Psoas muscle (tissue), 8 donors: ENCODE measurements around the gene ASB2. TPM values are rescaled to one million over a fixed set of nuclear protein-coding genes. Genes with fewer than 3 reads are reported as not detected.

Experiments used
- ATAC-seq, 4 donors: fragments of 200-7000 bp; cut with Tn5 transposase; one replicate each; pipeline ENCODE4 v1.9.1; 2020; ENCODE audit warnings: moderate library complexity in 3 of 4, mild to moderate bottlenecking in 2 of 4
- DNase-seq, 2 donors: peaks; one replicate each; pipeline ENCODE4 v3.0.0-alpha.2; 2020
- H3K27ac ChIP-seq: fragments of 200-600 bp; one replicate; pipeline ENCODE4 v1.8.0; 2022
- H3K27me3 ChIP-seq, 3 donors: fragments of 200-600 bp in 1 of 3; one replicate each; pipeline versions ENCODE4 v1.6.1 to v1.8.0; 2013 to 2022; ENCODE audit warnings: low read length in 2 of 3, mild to moderate bottlenecking in 2 of 3, moderate library complexity in 1 of 3; ENCODE audit not compliant: insufficient read depth in 3 of 3
- H3K36me3 ChIP-seq, 2 donors: fragments of 200-600 bp in 1 of 2; one replicate each; pipeline versions ENCODE4 v1.6.1 to v1.8.0; 2013 to 2022; ENCODE audit warnings: low read depth in 1 of 2, mild to moderate bottlenecking in 1 of 2, moderate library complexity in 1 of 2; ENCODE audit not compliant: insufficient read depth in 1 of 2
- H3K4me1 ChIP-seq: fragments of 200-600 bp; one replicate; pipeline ENCODE4 v1.8.0; 2022
- H3K4me3 ChIP-seq: fragments of 200-600 bp; one replicate; pipeline ENCODE4 v1.8.0; 2022; ENCODE audit warnings: mild to moderate bottlenecking
- H3K9me3 ChIP-seq: fragments of 200-600 bp; one replicate; pipeline ENCODE4 v1.8.0; 2022
- WGBS, 3 donors: extraction: QIAGEN DNeasy Blood & Tissue Kit; methylation state at CpG; one replicate each; pipeline versions ENCODE4 v1.1.6 to v1.1.7; 2013; 5-methylcytosine and 5-hydroxymethylcytosine counted together
- intact Hi-C, 2 donors: fragments of 100-400 bp; cut with DNase I; formaldehyde crosslinking; loops; one replicate each; pipeline versions ENCODE4 v1.11.0 to v1.14.2; 2022
- polyA plus RNA-seq, 3 donors: library from polyadenylated mRNA; stranded (reverse); fragments of 200-250 nt; gene quantifications; one replicate each; pipeline ENCODE4 v1.2.3, GENCODE V29; 2013
- total RNA-seq, 4 donors: library from RNA; stranded (reverse); fragmentation: NEBNext Ultra II Directional in 2 of 4; extraction: Animal tissue kit (Norgen Biotek cat#: 25700) in 2 of 4; gene quantifications; one replicate each; pipeline versions ENCODE4 v1.2.1 to v1.2.4, GENCODE V29; 2021 to 2023
- TF ChIP-seq, protein P1 (sequence below): fragments of 200-600 bp; IDR thresholded peaks from one replicate; pipeline ENCODE4 v1.8.0; 2022; ENCODE audit warnings: antibody characterized with exemption
- donor health status: healthy with polysubstance abuse.
- donor health status: DM: no; HTN: no; CAD: no; lungs with moderate emphysema.
- donor health status: Bipolar disorder and iron deficiency.
- donor health status: healthy.
- donor health status: DM: yes; HTN: yes; CAD: no.
- donor health status: DM: no; HTN: no; CAD: no.
- donor health status: DM: no; HTN: no; CAD: no.
- donor health status: DM: yes; HTN: yes; CAD: no.

The ASB2 gene
- total and polyA plus RNA-seq, 7 donors, result 41.2 to 460 (median 230) TPM

DNA sequence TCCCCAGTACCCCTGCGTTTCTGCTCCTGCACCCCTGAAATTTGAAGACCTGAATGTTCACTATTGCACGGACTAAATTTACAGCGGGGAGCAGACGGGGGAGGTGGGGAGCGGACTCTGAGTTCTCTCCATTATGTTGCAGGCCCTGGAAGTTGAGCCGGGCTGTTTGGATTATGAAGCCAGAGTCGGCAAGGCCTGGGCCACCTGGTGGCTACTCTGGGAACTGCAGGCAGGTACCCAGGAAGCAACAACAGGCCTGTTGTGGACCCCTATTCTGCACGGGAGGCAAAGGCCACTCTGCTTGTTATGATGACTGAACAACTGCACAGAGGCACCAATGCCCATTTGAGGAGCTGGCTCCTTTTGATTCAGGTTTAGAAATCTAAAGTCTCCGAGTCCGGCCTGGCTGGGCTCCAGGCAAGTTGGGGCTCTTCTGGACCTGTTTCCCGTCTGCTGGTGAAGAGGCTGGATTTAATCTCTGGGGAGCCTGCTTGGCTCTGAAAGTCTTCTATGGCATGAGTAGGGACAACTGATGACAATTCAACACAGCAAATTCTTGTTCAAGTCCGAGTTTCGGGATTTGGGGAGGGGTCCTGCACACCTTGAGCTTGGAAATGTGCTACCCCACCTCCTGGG lies 83.3 kb downstream of the ASB2 start:
- peaks cover 0 to 1% (median 0%) of the 10 kb centered on the region in 3 donors for H3K27me3 ChIP-seq
- no peak overlapping the region for H3K27ac ChIP-seq
- TF ChIP-seq, protein P1, sequence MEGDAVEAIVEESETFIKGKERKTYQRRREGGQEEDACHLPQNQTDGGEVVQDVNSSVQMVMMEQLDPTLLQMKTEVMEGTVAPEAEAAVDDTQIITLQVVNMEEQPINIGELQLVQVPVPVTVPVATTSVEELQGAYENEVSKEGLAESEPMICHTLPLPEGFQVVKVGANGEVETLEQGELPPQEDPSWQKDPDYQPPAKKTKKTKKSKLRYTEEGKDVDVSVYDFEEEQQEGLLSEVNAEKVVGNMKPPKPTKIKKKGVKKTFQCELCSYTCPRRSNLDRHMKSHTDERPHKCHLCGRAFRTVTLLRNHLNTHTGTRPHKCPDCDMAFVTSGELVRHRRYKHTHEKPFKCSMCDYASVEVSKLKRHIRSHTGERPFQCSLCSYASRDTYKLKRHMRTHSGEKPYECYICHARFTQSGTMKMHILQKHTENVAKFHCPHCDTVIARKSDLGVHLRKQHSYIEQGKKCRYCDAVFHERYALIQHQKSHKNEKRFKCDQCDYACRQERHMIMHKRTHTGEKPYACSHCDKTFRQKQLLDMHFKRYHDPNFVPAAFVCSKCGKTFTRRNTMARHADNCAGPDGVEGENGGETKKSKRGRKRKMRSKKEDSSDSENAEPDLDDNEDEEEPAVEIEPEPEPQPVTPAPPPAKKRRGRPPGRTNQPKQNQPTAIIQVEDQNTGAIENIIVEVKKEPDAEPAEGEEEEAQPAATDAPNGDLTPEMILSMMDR, result peak; percentile 99
- intact Hi-C loops, result loop anchor here (2.0 kb wide), 1 partner anchor 238 kb away; no protein-coding TSS in a partner anchor
- no peaks in the 10 kb centered on the region for H3K4me1 ChIP-seq
- WGBS, 3 donors, result 25 to 29% (median 27%) methylated on average over 13 of the region's 13 CpGs
- DNase-seq (peak; percentile 76 to 82), ATAC-seq (peak; percentile 69 to 83 (median 76))
- no peak overlapping the region for H3K4me3 ChIP-seq
- no peaks in the 10 kb centered on the region for H3K9me3 ChIP-seq
- H3K36me3 ChIP-seq, result no peaks in the 10 kb centered on the region

DNA sequence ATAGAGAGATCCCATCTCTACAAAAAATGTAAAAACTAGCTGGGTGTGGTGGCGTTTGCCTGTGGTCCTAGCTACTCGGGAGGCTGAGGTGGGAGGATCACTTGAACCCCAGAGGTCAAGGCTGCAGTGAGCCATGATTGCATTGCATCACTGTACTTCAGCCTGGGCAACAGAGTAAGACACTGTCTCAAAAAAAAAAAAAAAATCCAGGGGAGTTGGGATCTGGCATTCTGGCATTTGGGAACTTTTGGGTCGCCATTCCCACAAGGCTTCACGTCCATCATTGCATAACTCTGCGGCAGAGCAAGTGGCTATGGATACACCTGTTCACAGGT lies 83.9 kb downstream of the ASB2 start:
- no peak overlapping the region for H3K4me3 ChIP-seq
- TF ChIP-seq, protein P1, result no peak
- intact Hi-C loops, result loop anchor here (2.0 kb wide), 1 partner anchor 238 kb away; no protein-coding TSS in a partner anchor
- 59 to 76% (median 68%) methylated on average over 5 of the region's 5 CpGs for WGBS, 3 donors
- H3K27ac ChIP-seq, result no peak overlapping the region
- H3K4me1 ChIP-seq, result no peaks in the 10 kb centered on the region
- no peak for DNase-seq
- H3K27me3 ChIP-seq, result peaks cover 0 to 3% (median 0%) of the 10 kb centered on the region in 3 donors
- H3K9me3 ChIP-seq, result no peaks in the 10 kb centered on the region
- no peak for ATAC-seq
- no peaks in the 10 kb centered on the region for H3K36me3 ChIP-seq

DNA sequence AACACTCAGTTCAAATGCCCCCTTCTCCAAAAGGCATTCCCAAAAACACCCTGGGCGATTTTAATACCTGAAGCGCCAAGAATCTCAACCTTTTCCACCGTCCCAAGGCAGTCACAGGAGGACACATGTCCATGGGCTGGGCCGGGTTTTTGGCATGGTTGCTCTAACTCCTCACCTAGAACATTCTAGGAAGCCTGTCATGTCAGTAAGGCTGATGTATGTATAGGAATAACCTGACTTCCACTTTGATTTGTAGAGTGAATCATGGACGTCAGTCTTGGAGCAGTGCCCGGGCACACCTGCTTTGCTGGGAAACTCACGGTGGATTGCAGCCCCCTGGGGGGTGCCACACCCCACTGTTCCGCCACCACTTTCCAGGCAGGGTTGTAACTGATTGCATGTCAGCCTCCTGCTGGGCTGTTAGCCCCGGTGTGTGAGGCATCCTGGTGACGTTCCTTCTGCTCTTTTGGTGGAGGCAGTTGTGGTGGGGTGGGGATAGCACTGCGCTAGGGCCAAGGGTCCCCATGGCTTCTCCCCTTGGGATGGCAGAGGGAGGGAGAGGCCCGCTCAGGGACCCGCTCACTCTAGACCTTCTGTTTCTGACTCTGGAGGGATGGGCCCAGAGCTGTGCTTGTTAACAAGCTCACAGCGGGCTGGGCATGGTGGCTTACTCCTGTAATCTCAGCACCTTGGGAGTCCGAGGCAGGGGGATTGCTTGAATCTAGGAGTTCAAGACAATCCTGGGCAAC lies 84.4 kb downstream of the ASB2 start:
- TF ChIP-seq, protein P1, result no peak
- intact Hi-C loops, result loop anchor here (2.0 kb wide), 1 partner anchor 237 kb away; no protein-coding TSS in a partner anchor
- Histone ChIP-seq H3K27ac (no peak overlapping the region), H3K27me3 (peaks cover 0 to 3% (median 0%) of the 10 kb centered on the region in 3 donors), H3K36me3 (no peaks in the 10 kb centered on the region), H3K4me1 (no peaks in the 10 kb centered on the region), H3K9me3 (no peaks in the 10 kb centered on the region), H3K4me3 (no peak overlapping the region)
- no peak for DNase-seq
- WGBS, 3 donors, result 78 to 84% (median 78%) methylated on average over 15 of the region's 15 CpGs
- no peak for ATAC-seq

DNA sequence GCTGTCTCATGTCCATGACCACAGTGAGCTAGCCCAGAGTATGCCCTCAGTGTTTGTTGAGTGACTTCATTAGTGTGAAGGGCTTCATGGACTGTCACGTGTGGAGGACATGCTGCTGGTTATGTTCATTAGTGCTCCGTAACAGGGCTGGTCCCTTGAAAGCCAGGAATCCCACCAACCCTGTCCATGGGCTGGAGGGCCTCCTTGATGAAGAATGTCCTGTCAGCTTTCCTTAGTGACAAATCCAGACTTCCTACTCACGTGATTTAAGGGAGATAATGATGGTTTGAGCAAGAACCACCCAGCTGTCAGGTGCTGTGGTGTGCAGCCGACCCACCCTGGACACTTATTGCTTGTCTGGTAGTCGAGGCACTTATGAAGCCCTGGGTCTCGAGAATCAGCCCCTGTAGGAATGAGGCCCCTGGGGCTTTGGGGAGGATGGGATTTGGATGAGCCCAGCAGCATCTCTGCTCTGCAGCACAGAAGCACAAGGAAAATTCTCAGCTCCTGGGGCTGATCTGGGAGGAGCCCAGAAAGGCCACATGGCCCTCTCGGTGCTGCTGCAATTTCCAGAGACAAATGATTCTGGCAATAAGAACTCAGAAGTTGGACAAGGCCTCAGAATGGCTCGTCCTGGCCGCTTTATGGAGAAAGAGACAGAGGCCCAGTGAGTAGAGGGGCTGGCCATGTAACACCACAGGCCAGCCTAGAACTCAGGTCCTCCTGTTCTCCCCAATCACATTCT lies 86.5 kb downstream of the ASB2 start:
- Histone ChIP-seq H3K9me3 (no peaks in the 10 kb centered on the region), H3K4me1 (no peaks in the 10 kb centered on the region), H3K27ac (no peak overlapping the region), H3K36me3 (no peaks in the 10 kb centered on the region), H3K27me3 (peaks cover 0 to 3% (median 0%) of the 10 kb centered on the region in 3 donors), H3K4me3 (no peak overlapping the region)
- 76 to 82% (median 77%) methylated on average over 9 of the region's 9 CpGs for WGBS, 3 donors
- DNase-seq (no peak), ATAC-seq (no peak)
- intact Hi-C loops, result no loop called here
- TF ChIP-seq, protein P1, result no peak
